ENCODE data around the gene SORCS3.

SORCS3 gene

GRCh38 chr10:105025092-105025491, 384.0 kb downstream of the SORCS3 start:
- peaks cover 4% of the 10 kb centered on the region for H3K4me1 Mint-ChIP-seq (ENCODE audit: low read depth)
- H3K4me3 Mint-ChIP-seq, result no peak overlapping the region
- no peaks in the 10 kb centered on the region for H3K27me3 Mint-ChIP-seq
- H3K9me3 Mint-ChIP-seq, result no peaks in the 10 kb centered on the region
- no peaks in the 10 kb centered on the region for H3K36me3 Mint-ChIP-seq (ENCODE audit: low read depth)
- no peak overlapping the region for H3K27ac Mint-ChIP-seq

GRCh38 chr10:105026566-105026965, 385.5 kb downstream of the SORCS3 start:
- Mint-ChIP-seq H3K4me1 (ENCODE audit: low read depth) (peaks cover 4% of the 10 kb centered on the region), H3K9me3 (no peaks in the 10 kb centered on the region), H3K27me3 (no peaks in the 10 kb centered on the region), H3K36me3 (ENCODE audit: low read depth) (no peaks in the 10 kb centered on the region), H3K27ac (no peak overlapping the region), H3K4me3 (no peak overlapping the region)

GRCh38 chr10:105029286-105029685, 388.2 kb downstream of the SORCS3 start:
- Mint-ChIP-seq H3K27ac (no peak overlapping the region), H3K36me3 (ENCODE audit: low read depth) (no peaks in the 10 kb centered on the region), H3K4me1 (ENCODE audit: low read depth) (no peaks in the 10 kb centered on the region), H3K9me3 (peaks cover 3% of the 10 kb centered on the region), H3K27me3 (no peaks in the 10 kb centered on the region), H3K4me3 (no peak overlapping the region)

- no peak overlapping the region for H3K4me3 Mint-ChIP-seq
- H3K9me3 Mint-ChIP-seq, result peaks cover 3% of the 10 kb centered on the region
- H3K27ac Mint-ChIP-seq, result no peak overlapping the region
Observed at GRCh38 chr10:105037022-105037421, 395.9 kb downstream of the SORCS3 start.

GRCh38 chr10:105041956-105042355, 400.9 kb downstream of the SORCS3 start:
- no peaks in the 10 kb centered on the region for H3K36me3 Mint-ChIP-seq (ENCODE audit: low read depth)
- no peaks in the 10 kb centered on the region for H3K4me1 Mint-ChIP-seq (ENCODE audit: low read depth)
- H3K27me3 Mint-ChIP-seq, result no peaks in the 10 kb centered on the region
- H3K4me3 Mint-ChIP-seq, result no peak overlapping the region
- no peaks in the 10 kb centered on the region for H3K9me3 Mint-ChIP-seq
- H3K27ac Mint-ChIP-seq, result no peak overlapping the region

More at GRCh38 chr10:105037022-105037421, 395.9 kb downstream of the SORCS3 start:
- Mint-ChIP-seq H3K4me1 (ENCODE audit: low read depth) (no peaks in the 10 kb centered on the region), H3K27me3 (no peaks in the 10 kb centered on the region), H3K36me3 (ENCODE audit: low read depth) (no peaks in the 10 kb centered on the region)

GRCh38 chr10:105042906-105043552, 401.9 kb downstream of the SORCS3 start:
- H3K27ac Mint-ChIP-seq, result no peak overlapping the region
- H3K27me3 Mint-ChIP-seq, result no peaks in the 10 kb centered on the region
- no peak overlapping the region for H3K4me3 Mint-ChIP-seq
- H3K4me1 Mint-ChIP-seq (ENCODE audit: low read depth), result no peaks in the 10 kb centered on the region
- H3K36me3 Mint-ChIP-seq (ENCODE audit: low read depth), result no peaks in the 10 kb centered on the region
- H3K9me3 Mint-ChIP-seq, result no peaks in the 10 kb centered on the region

- Mint-ChIP-seq H3K4me3 (no peak overlapping the region), H3K4me1 (ENCODE audit: low read depth) (no peaks in the 10 kb centered on the region), H3K9me3 (peaks cover 3% of the 10 kb centered on the region), H3K27me3 (no peaks in the 10 kb centered on the region), H3K27ac (no peak overlapping the region), H3K36me3 (ENCODE audit: low read depth) (no peaks in the 10 kb centered on the region)
Observed at GRCh38 chr10:105044902-105045301, 403.8 kb downstream of the SORCS3 start.

- H3K9me3 Mint-ChIP-seq, result peaks cover 13% of the 10 kb centered on the region
- H3K4me1 Mint-ChIP-seq (ENCODE audit: low read depth), result no peaks in the 10 kb centered on the region
- no peaks in the 10 kb centered on the region for H3K36me3 Mint-ChIP-seq (ENCODE audit: low read depth)
- H3K4me3 Mint-ChIP-seq, result no peak overlapping the region
- H3K27ac Mint-ChIP-seq, result no peak overlapping the region
- H3K27me3 Mint-ChIP-seq, result no peaks in the 10 kb centered on the region
Observed at GRCh38 chr10:105056413-105056812, 415.3 kb downstream of the SORCS3 start.

- no peaks in the 10 kb centered on the region for H3K4me1 Mint-ChIP-seq (ENCODE audit: low read depth)
- no peaks in the 10 kb centered on the region for H3K36me3 Mint-ChIP-seq (ENCODE audit: low read depth)
- no peak overlapping the region for H3K4me3 Mint-ChIP-seq
- H3K9me3 Mint-ChIP-seq, result no peaks in the 10 kb centered on the region
- no peak overlapping the region for H3K27ac Mint-ChIP-seq
- no peaks in the 10 kb centered on the region for H3K27me3 Mint-ChIP-seq
Observed at GRCh38 chr10:105062951-105063350, 421.9 kb downstream of the SORCS3 start.

GRCh38 chr10:105063796-105064195, 422.7 kb downstream of the SORCS3 start:
- no peaks in the 10 kb centered on the region for H3K9me3 Mint-ChIP-seq

GRCh38 chr10:105068497-105068896, 427.4 kb downstream of the SORCS3 start:
- Mint-ChIP-seq H3K27me3 (peaks cover 5% of the 10 kb centered on the region), H3K9me3 (no peaks in the 10 kb centered on the region), H3K4me3 (no peak overlapping the region), H3K36me3 (ENCODE audit: low read depth) (no peaks in the 10 kb centered on the region), H3K4me1 (ENCODE audit: low read depth) (no peaks in the 10 kb centered on the region), H3K27ac (no peak overlapping the region)

More at GRCh38 chr10:105063796-105064195, 422.7 kb downstream of the SORCS3 start:
- H3K27ac Mint-ChIP-seq, result no peak overlapping the region
- no peaks in the 10 kb centered on the region for H3K4me1 Mint-ChIP-seq (ENCODE audit: low read depth)
- no peaks in the 10 kb centered on the region for H3K27me3 Mint-ChIP-seq
- H3K36me3 Mint-ChIP-seq (ENCODE audit: low read depth), result no peaks in the 10 kb centered on the region
- no peak overlapping the region for H3K4me3 Mint-ChIP-seq

- Mint-ChIP-seq H3K27ac (no peak overlapping the region), H3K4me1 (ENCODE audit: low read depth) (no peaks in the 10 kb centered on the region), H3K27me3 (peaks cover 5% of the 10 kb centered on the region), H3K36me3 (ENCODE audit: low read depth) (no peaks in the 10 kb centered on the region), H3K4me3 (no peak overlapping the region), H3K9me3 (no peaks in the 10 kb centered on the region)
Observed at GRCh38 chr10:105070249-105070648, 429.2 kb downstream of the SORCS3 start.

- no peaks in the 10 kb centered on the region for H3K9me3 Mint-ChIP-seq
- H3K36me3 Mint-ChIP-seq (ENCODE audit: low read depth), result no peaks in the 10 kb centered on the region
- H3K27me3 Mint-ChIP-seq, result peaks cover 5% of the 10 kb centered on the region
- no peak overlapping the region for H3K27ac Mint-ChIP-seq
- no peaks in the 10 kb centered on the region for H3K4me1 Mint-ChIP-seq (ENCODE audit: low read depth)
- H3K4me3 Mint-ChIP-seq, result no peak overlapping the region
Observed at GRCh38 chr10:105070952-105071351, 429.9 kb downstream of the SORCS3 start.

GRCh38 chr10:105071980-105072379, 430.9 kb downstream of the SORCS3 start:
- Mint-ChIP-seq H3K27ac (no peak overlapping the region), H3K4me3 (no peak overlapping the region), H3K9me3 (no peaks in the 10 kb centered on the region), H3K4me1 (ENCODE audit: low read depth) (no peaks in the 10 kb centered on the region), H3K27me3 (peaks cover 5% of the 10 kb centered on the region), H3K36me3 (ENCODE audit: low read depth) (no peaks in the 10 kb centered on the region)

- no peaks in the 10 kb centered on the region for H3K36me3 Mint-ChIP-seq (ENCODE audit: low read depth)
- peaks cover 5% of the 10 kb centered on the region for H3K27me3 Mint-ChIP-seq
- H3K9me3 Mint-ChIP-seq, result no peaks in the 10 kb centered on the region
- H3K4me3 Mint-ChIP-seq, result no peak overlapping the region
- H3K4me1 Mint-ChIP-seq (ENCODE audit: low read depth), result no peaks in the 10 kb centered on the region
- H3K27ac Mint-ChIP-seq, result no peak overlapping the region
Observed at GRCh38 chr10:105073999-105074398, 432.9 kb downstream of the SORCS3 start.

- Mint-ChIP-seq H3K4me1 (ENCODE audit: low read depth) (no peaks in the 10 kb centered on the region), H3K36me3 (ENCODE audit: low read depth) (no peaks in the 10 kb centered on the region), H3K9me3 (no peaks in the 10 kb centered on the region), H3K27ac (no peak overlapping the region), H3K27me3 (peaks cover 1% of the 10 kb centered on the region), H3K4me3 (no peak overlapping the region)
Observed at GRCh38 chr10:105075031-105075430, 433.9 kb downstream of the SORCS3 start.
